Right lobe of liver (tissue), 6 donors: ENCODE data around the gene COL1A1. TPM values are rescaled to one million over a fixed set of nuclear protein-coding genes. Genes with fewer than 3 reads are reported as not detected.

ENCODE experiments used
- ATAC-seq, 4 donors: fragments of 200-7000 bp; cut with Tn5 transposase; one replicate each; pipeline ENCODE4 v1.9.1; 2020; ENCODE audit warnings: mild to moderate bottlenecking in 4 of 4, moderate library complexity in 4 of 4
- DNase-seq, 3 donors: peaks; one replicate each; pipeline ENCODE4 v3.0.0-alpha.2; 2020
- H3K27ac ChIP-seq, 3 donors: fragments of 200-600 bp; one replicate each; pipeline ENCODE4 v1.8.0; 2022
- H3K27me3 ChIP-seq, 2 donors: fragments of 200-600 bp; one replicate each; pipeline ENCODE4 v1.8.0; 2022
- H3K36me3 ChIP-seq, 4 donors: fragments of 200-600 bp; sonication (generic) in 1 of 4; one replicate each; pipeline versions ENCODE4 v1.5.1 to v1.8.0; 2017 to 2022; ENCODE audit warnings: control low read depth in 1 of 4
- H3K4me1 ChIP-seq, 4 donors: fragments of 200-600 bp; sonication (generic) in 1 of 4; one replicate each; pipeline versions ENCODE4 v1.5.1 to v1.8.0; 2017 to 2022; ENCODE audit warnings: control low read depth in 1 of 4
- H3K4me3 ChIP-seq, 3 donors: fragments of 200-600 bp; one replicate each; pipeline ENCODE4 v1.8.0; 2022
- H3K9me3 ChIP-seq, 4 donors: fragments of 200-600 bp; sonication (generic) in 1 of 4; one replicate each; pipeline versions ENCODE4 v1.5.1 to v1.8.0; 2017 to 2022; ENCODE audit warnings: control low read depth in 1 of 4
- POLR2A ChIP-seq: fragments of 450-650 bp; IDR thresholded peaks from one replicate; pipeline ENCODE4 v1.6.1; 2017; ENCODE audit warnings: antibody characterized with exemption, mild to moderate bottlenecking
- WGBS: methylation state at CpG from one replicate; pipeline ENCODE4 v1.1.6; 2018; ENCODE audit warnings: low coverage, low lambda C conversion rate; ENCODE audit not compliant: insufficient coverage; ENCODE audit errors: missing lambda C conversion rate; 5-methylcytosine and 5-hydroxymethylcytosine counted together
- intact Hi-C, 2 donors: fragments of 100-400 bp; cut with DNase I; formaldehyde crosslinking; loops; one replicate each; pipeline versions ENCODE4 v1.11.2 to v1.14.1; 2022
- total RNA-seq, 6 experiments: library from RNA; depleted of rRNA in 2 of 6; stranded (reverse); fragments of >200 nt in 2 of 6; fragmentation: NEBNext Ultra II Directional in 3 of 6; extraction: Animal tissue kit (Norgen Biotek cat#: 25700) in 3 of 6; gene quantifications; one replicate each; pipeline versions ENCODE4 v1.1.0 to v1.2.4, GENCODE V29; 2016 to 2023
- TF ChIP-seq, protein P1 (sequence below), 4 donors: fragments of 200-600 bp in 3 of 4; fragments of 450-650 bp in 1 of 4; IDR thresholded peaks; one replicate each; pipeline versions ENCODE4 v1.5.1 to v1.8.0; 2016 to 2022; ENCODE audit warnings: antibody characterized with exemption in 4 of 4, mild to moderate bottlenecking in 2 of 4
- donor health status: DM: no; HTN: yes; CAD: no.
- donor health status: DM: no; HTN: no; CAD: no.
- donor health status: DM: no; HTN: no; CAD: no.
- donor health status: DM: no; HTN: yes; CAD: no.
- donor health status: DM: no; HTN: yes; CAD: no.

COL1A1 gene
- total RNA-seq, 6 experiments from 2014 or later, result 9.3 to 109 (median 34.7) TPM

DNA sequence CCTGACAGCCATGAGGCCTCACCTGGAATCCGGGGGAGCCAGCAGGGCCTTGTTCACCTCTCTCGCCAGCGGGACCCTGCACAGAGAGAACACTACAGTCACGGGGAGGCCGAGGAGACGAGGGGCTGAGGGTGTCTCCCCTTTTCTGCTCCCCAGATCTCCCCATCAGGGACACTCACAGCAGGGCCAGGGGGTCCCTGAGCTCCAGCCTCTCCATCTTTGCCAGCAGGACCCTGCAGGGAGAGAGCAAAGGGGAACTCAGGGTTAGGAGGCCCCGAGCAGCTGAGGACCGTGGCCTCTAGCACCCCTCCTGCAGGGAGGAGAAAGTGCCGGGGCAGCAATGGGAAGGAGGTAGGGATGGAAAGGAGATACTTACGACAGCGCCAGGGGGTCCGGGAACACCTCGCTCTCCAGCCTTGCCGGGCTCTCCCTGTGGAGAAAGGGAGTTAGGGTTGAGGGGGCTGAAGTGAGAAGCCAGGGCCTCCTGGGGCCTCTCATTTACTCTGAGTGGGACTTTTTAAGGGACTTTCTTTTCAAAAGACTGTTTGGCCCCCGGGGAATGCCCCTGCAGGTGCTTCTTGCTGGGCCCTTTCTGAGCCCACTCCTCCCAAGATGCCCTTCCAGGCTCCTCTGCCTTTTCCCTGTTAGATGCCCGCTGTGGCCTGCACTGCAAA is 8.7 kb downstream of the COL1A1 start:
- TF ChIP-seq, protein P1, sequence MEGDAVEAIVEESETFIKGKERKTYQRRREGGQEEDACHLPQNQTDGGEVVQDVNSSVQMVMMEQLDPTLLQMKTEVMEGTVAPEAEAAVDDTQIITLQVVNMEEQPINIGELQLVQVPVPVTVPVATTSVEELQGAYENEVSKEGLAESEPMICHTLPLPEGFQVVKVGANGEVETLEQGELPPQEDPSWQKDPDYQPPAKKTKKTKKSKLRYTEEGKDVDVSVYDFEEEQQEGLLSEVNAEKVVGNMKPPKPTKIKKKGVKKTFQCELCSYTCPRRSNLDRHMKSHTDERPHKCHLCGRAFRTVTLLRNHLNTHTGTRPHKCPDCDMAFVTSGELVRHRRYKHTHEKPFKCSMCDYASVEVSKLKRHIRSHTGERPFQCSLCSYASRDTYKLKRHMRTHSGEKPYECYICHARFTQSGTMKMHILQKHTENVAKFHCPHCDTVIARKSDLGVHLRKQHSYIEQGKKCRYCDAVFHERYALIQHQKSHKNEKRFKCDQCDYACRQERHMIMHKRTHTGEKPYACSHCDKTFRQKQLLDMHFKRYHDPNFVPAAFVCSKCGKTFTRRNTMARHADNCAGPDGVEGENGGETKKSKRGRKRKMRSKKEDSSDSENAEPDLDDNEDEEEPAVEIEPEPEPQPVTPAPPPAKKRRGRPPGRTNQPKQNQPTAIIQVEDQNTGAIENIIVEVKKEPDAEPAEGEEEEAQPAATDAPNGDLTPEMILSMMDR (IDR thresholded peaks at IDR 0.05), result no peak
- TF ChIP-seq POLR2A, result no peak
- no peak for ATAC-seq
- H3K9me3 ChIP-seq, result no peaks in the 10 kb centered on the region
- H3K4me3 ChIP-seq, result no peak overlapping the region
- H3K36me3 ChIP-seq, result no peaks in the 10 kb centered on the region
- whole genome bisulfite sequencing, result no CpG with 5 or more reads among the region's 16 CpGs
- DNase-seq, result no peak
- intact Hi-C loops, result no loop called here
- H3K27me3 ChIP-seq, result no peaks in the 10 kb centered on the region
- H3K4me1 ChIP-seq, result no peaks in the 10 kb centered on the region
- no peak overlapping the region for H3K27ac ChIP-seq

GRCh38 chr17:50192144-50192617 is 9.2 kb downstream of the COL1A1 start:
- 33% methylated on average over 1 of the region's 4 CpGs for WGBS
- no peak for ATAC-seq
- DNase-seq, result no peak
- TF ChIP-seq POLR2A, result no peak
- TF ChIP-seq, protein P1 (IDR thresholded peaks at IDR 0.05), result no peak
- no peaks in the 10 kb centered on the region for H3K27me3 ChIP-seq
- H3K27ac ChIP-seq, result no peak overlapping the region
- H3K36me3 ChIP-seq, result no peaks in the 10 kb centered on the region
- no peaks in the 10 kb centered on the region for H3K4me1 ChIP-seq
- H3K9me3 ChIP-seq, result no peaks in the 10 kb centered on the region
- intact Hi-C loops, result no loop called here
- H3K4me3 ChIP-seq, result no peak overlapping the region

- no peaks in the 10 kb centered on the region for H3K4me1 ChIP-seq
- intact Hi-C loops, result no loop called here
- H3K9me3 ChIP-seq, result no peaks in the 10 kb centered on the region
- WGBS, result 47% methylated on average over 4 of the region's 21 CpGs
- no peaks in the 10 kb centered on the region for H3K27me3 ChIP-seq
- H3K27ac ChIP-seq, result no peak overlapping the region
- TF ChIP-seq, protein P1 (IDR thresholded peaks at IDR 0.05), result no peak
- no peak for TF ChIP-seq POLR2A
- no peak for ATAC-seq
- H3K4me3 ChIP-seq, result no peak overlapping the region
- no peak for DNase-seq
- no peaks in the 10 kb centered on the region for H3K36me3 ChIP-seq
Measured at GRCh38 chr17:50191359-50192143, 9.9 kb downstream of the COL1A1 start.

- WGBS, result 80% methylated on average over 2 of the region's 8 CpGs
- intact Hi-C loops, result no loop called here
- Histone ChIP-seq H3K27me3 (no peaks in the 10 kb centered on the region), H3K9me3 (no peaks in the 10 kb centered on the region), H3K36me3 (no peaks in the 10 kb centered on the region), H3K27ac (no peak overlapping the region), H3K4me1 (no peaks in the 10 kb centered on the region), H3K4me3 (no peak overlapping the region)
- ATAC-seq (no peak), DNase-seq (no peak)
- TF ChIP-seq, protein P1 (IDR thresholded peaks at IDR 0.05), result no peak
- TF ChIP-seq POLR2A, result no peak
Measured at GRCh38 chr17:50190603-50191358, 10.7 kb downstream of the COL1A1 start.
